ENCODE measurements around the gene HMX3.
A peak's percentile ranks its signal among the peaks of the same experiment; 100 is the strongest.

GRCh38 chr10:123148414-123149161, 12.8 kb downstream of the HMX3 start:
- TF ChIP-seq, protein P1, sequence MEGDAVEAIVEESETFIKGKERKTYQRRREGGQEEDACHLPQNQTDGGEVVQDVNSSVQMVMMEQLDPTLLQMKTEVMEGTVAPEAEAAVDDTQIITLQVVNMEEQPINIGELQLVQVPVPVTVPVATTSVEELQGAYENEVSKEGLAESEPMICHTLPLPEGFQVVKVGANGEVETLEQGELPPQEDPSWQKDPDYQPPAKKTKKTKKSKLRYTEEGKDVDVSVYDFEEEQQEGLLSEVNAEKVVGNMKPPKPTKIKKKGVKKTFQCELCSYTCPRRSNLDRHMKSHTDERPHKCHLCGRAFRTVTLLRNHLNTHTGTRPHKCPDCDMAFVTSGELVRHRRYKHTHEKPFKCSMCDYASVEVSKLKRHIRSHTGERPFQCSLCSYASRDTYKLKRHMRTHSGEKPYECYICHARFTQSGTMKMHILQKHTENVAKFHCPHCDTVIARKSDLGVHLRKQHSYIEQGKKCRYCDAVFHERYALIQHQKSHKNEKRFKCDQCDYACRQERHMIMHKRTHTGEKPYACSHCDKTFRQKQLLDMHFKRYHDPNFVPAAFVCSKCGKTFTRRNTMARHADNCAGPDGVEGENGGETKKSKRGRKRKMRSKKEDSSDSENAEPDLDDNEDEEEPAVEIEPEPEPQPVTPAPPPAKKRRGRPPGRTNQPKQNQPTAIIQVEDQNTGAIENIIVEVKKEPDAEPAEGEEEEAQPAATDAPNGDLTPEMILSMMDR (IDR thresholded peaks at IDR 0.05; ENCODE audit: insufficient read depth, low read depth, low read length), result no peak
- TF ChIP-seq EZH2 (IDR thresholded peaks at IDR 0.05; ENCODE audit: insufficient read depth, low read length), result peak; percentile 57
